ENCODE data around the gene MYO5A.

The MYO5A gene

GRCh38 chr15:52338058-52338457 lies 190.6 kb downstream of the MYO5A start:
- in situ Hi-C loops (cut with MboI; ENCODE audit: low sequenced_read_pairs), result loop anchor here (25.0 kb wide), 1 partner anchor 399 kb away; no protein-coding TSS in a partner anchor

- in situ Hi-C loops (cut with MboI; ENCODE audit: low sequenced_read_pairs), result loop anchor here (25.0 kb wide), 1 partner anchor 400 kb away; no protein-coding TSS in a partner anchor
Measured at GRCh38 chr15:52337198-52337853, 191.4 kb downstream of the MYO5A start.

- in situ Hi-C loops (cut with MboI; ENCODE audit: low sequenced_read_pairs), result loop anchor here (25.0 kb wide), 1 partner anchor 401 kb away; no protein-coding TSS in a partner anchor
Measured at GRCh38 chr15:52336529-52336928, 192.2 kb downstream of the MYO5A start.

- in situ Hi-C loops (cut with MboI; ENCODE audit: low sequenced_read_pairs), result loop anchor here (25.0 kb wide), 1 partner anchor 403 kb away; no protein-coding TSS in a partner anchor
Measured at GRCh38 chr15:52334491-52335160, 194.1 kb downstream of the MYO5A start.

GRCh38 chr15:52331490-52332240 lies 197.0 kb downstream of the MYO5A start:
- in situ Hi-C loops (cut with MboI; ENCODE audit: low sequenced_read_pairs), result loop anchor here (25.0 kb wide), 1 partner anchor 406 kb away; no protein-coding TSS in a partner anchor

GRCh38 chr15:52329987-52330386 lies 198.7 kb downstream of the MYO5A start:
- in situ Hi-C loops (cut with MboI; ENCODE audit: low sequenced_read_pairs), result loop anchor here (25.0 kb wide), 1 partner anchor 407 kb away; no protein-coding TSS in a partner anchor

GRCh38 chr15:52329150-52329549 lies 199.5 kb downstream of the MYO5A start:
- in situ Hi-C loops (cut with MboI; ENCODE audit: low sequenced_read_pairs), result loop anchor here (25.0 kb wide), 1 partner anchor 408 kb away; no protein-coding TSS in a partner anchor

- in situ Hi-C loops (cut with MboI; ENCODE audit: low sequenced_read_pairs), result loop anchor here (25.0 kb wide), 1 partner anchor 409 kb away; no protein-coding TSS in a partner anchor
Measured at GRCh38 chr15:52328680-52329079, 200.0 kb downstream of the MYO5A start.

- in situ Hi-C loops (cut with MboI; ENCODE audit: low sequenced_read_pairs), result loop anchor here (25.0 kb wide), 1 partner anchor 411 kb away; no protein-coding TSS in a partner anchor
Measured at GRCh38 chr15:52326756-52327155, 201.9 kb downstream of the MYO5A start.

- in situ Hi-C loops (cut with MboI; ENCODE audit: low sequenced_read_pairs), result no loop called here
Measured at GRCh38 chr15:52324109-52324508, 204.6 kb downstream of the MYO5A start.

GRCh38 chr15:52318729-52319500 lies 209.8 kb downstream of the MYO5A start:
- in situ Hi-C loops (cut with MboI; ENCODE audit: low sequenced_read_pairs), result no loop called here

- in situ Hi-C loops (cut with MboI; ENCODE audit: low sequenced_read_pairs), result no loop called here
Measured at GRCh38 chr15:52317688-52318087, 211.0 kb downstream of the MYO5A start.

- in situ Hi-C loops (cut with MboI; ENCODE audit: low sequenced_read_pairs), result no loop called here
Measured at GRCh38 chr15:52317022-52317421, 211.7 kb downstream of the MYO5A start.

GRCh38 chr15:52309154-52309548 lies 219.5 kb downstream of the MYO5A start:
- in situ Hi-C loops (cut with MboI; ENCODE audit: low sequenced_read_pairs), result no loop called here

- in situ Hi-C loops (cut with MboI; ENCODE audit: low sequenced_read_pairs), result no loop called here
Measured at GRCh38 chr15:52308446-52309153, 220.1 kb downstream of the MYO5A start.

- in situ Hi-C loops (cut with MboI; ENCODE audit: low sequenced_read_pairs), result no loop called here
Measured at GRCh38 chr15:52307847-52308246, 220.8 kb downstream of the MYO5A start.

- in situ Hi-C loops (cut with MboI; ENCODE audit: low sequenced_read_pairs), result no loop called here
Measured at GRCh38 chr15:52306270-52306669, 222.4 kb downstream of the MYO5A start.

GRCh38 chr15:52303093-52303772 lies 225.4 kb downstream of the MYO5A start:
- in situ Hi-C loops (cut with MboI; ENCODE audit: low sequenced_read_pairs), result no loop called here

GRCh38 chr15:52301265-52301847 lies 227.3 kb downstream of the MYO5A start:
- in situ Hi-C loops (cut with MboI; ENCODE audit: low sequenced_read_pairs), result no loop called here
